Measurements from ENCODE around the gene FRY. TPM values are rescaled to one million over a fixed set of nuclear protein-coding genes. Genes with fewer than 3 reads are reported as not detected.

The FRY gene
- total and polyA plus RNA-seq, 2 donors (not counting 1 experiment from before 2014, with no cell fraction given) = 2.3 to 6.3 TPM

DNA sequence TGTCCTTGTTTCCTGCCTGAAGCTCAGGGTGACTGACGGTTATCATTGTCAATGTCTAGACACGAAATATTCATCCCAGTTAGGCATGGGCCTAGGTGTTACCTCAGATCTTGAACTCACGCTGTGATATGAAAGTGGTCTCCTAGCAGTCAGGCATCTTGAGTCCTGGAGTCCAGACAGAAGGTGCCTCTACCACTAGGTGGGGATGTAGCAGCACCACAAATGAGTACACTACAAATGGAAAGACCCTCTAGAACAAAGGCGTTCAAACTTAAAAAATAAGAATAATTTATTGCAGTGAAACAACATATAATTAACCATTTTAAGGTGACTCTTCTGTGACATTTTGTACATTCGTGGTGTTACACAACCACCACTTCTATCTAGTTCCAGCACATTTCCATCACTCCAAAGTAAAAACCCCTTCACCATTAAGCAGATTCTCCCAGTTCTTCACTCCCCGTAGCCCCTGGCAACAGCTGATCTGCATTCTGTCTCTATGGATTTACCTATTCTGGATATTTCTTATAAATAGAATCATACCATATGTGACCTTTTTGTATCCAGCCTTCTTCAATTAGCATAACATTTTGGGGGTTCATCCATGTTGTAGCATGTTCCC lies 11.9 kb upstream of the FRY start:
- TF ChIP-seq EZH2 (IDR thresholded peaks at IDR 0.05; ENCODE audit: borderline replicate concordance, insufficient read depth, low read depth, low read length, poor library complexity, severe bottlenecking) = no peak
- TF ChIP-seq, protein P1, sequence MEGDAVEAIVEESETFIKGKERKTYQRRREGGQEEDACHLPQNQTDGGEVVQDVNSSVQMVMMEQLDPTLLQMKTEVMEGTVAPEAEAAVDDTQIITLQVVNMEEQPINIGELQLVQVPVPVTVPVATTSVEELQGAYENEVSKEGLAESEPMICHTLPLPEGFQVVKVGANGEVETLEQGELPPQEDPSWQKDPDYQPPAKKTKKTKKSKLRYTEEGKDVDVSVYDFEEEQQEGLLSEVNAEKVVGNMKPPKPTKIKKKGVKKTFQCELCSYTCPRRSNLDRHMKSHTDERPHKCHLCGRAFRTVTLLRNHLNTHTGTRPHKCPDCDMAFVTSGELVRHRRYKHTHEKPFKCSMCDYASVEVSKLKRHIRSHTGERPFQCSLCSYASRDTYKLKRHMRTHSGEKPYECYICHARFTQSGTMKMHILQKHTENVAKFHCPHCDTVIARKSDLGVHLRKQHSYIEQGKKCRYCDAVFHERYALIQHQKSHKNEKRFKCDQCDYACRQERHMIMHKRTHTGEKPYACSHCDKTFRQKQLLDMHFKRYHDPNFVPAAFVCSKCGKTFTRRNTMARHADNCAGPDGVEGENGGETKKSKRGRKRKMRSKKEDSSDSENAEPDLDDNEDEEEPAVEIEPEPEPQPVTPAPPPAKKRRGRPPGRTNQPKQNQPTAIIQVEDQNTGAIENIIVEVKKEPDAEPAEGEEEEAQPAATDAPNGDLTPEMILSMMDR (IDR thresholded peaks at IDR 0.05) = peak; percentile 69
- 52% methylated on average over 4 of the region's 6 CpGs for WGBS (ENCODE audit: insufficient coverage)
- ChIA-PET CTCF (interaction anchor here (1.0 to 2.0 kb wide), 2 partner anchors 11 to 295 kb away, joined by 3 to 6 read pairs; partner anchors contain the start of genes BRCA2, FRY and ZAR1L), POLR2A (no interaction called here)
- Histone ChIP-seq H3K27ac (ENCODE audit: low read length in 2 of 2) (no peak overlapping the region), H3K4me3 (ENCODE audit: control extremely low read depth in 1 of 5, extremely low read depth in 1 of 5, insufficient read depth in 1 of 5, low read depth in 2 of 5, low read length in 4 of 5) (no peak overlapping the region), H3K4me1 (ENCODE audit: control insufficient read depth in 2 of 2, insufficient read depth in 2 of 2, low read length in 2 of 2) (no peaks in the 10 kb centered on the region), H3K79me2 (ENCODE audit: control insufficient read depth, insufficient read depth, low read length) (no peaks in the 10 kb centered on the region), H3K27me3 (replicated peaks in 1 of 4; ENCODE audit: control extremely low read depth in 1 of 4, control insufficient read depth in 3 of 4, insufficient read depth in 4 of 4, low read length in 3 of 4) (no peaks in the 10 kb centered on the region), H3K4me2 (replicated peaks; ENCODE audit: low read depth, low read length, poor library complexity, severe bottlenecking) (no peak overlapping the region), H4K20me1 (ENCODE audit: control insufficient read depth, insufficient read depth, low read length, poor library complexity, severe bottlenecking) (no peaks in the 10 kb centered on the region), H2AFZ (ENCODE audit: insufficient read depth, low read depth, low read length, poor library complexity, severe bottlenecking) (no peak overlapping the region), H3K36me3 (replicated peaks in 1 of 2; ENCODE audit: control extremely low read depth in 1 of 2, control insufficient read depth in 1 of 2, extremely low read depth in 1 of 2, insufficient read depth in 2 of 2, low read length in 1 of 2) (no peaks in the 10 kb centered on the region), H3K9ac (ENCODE audit: low read length) (no peak overlapping the region), H3K9me3 (ENCODE audit: control extremely low read depth in 1 of 3, control insufficient read depth in 2 of 3, insufficient read depth in 1 of 3, low read length in 2 of 3) (no peaks in the 10 kb centered on the region)
- DNase-seq = peak; percentile 62
- H3K27me3 Mint-ChIP-seq = no peaks in the 10 kb centered on the region
- no peaks in the 10 kb centered on the region for H3K4me1 Mint-ChIP-seq
- H3K4me3 Mint-ChIP-seq = no peak overlapping the region
- no peaks in the 10 kb centered on the region for H3K9me3 Mint-ChIP-seq (ENCODE audit: insufficient read depth)
- no peak overlapping the region for H3K27ac Mint-ChIP-seq
- ATAC-seq (ENCODE audit: low read depth) = peak; percentile 62
- intact Hi-C loops (cut with micrococcal nuclease) = loop anchor here (1.0 kb wide), 1 partner anchor 291 kb away; no protein-coding TSS in a partner anchor

DNA sequence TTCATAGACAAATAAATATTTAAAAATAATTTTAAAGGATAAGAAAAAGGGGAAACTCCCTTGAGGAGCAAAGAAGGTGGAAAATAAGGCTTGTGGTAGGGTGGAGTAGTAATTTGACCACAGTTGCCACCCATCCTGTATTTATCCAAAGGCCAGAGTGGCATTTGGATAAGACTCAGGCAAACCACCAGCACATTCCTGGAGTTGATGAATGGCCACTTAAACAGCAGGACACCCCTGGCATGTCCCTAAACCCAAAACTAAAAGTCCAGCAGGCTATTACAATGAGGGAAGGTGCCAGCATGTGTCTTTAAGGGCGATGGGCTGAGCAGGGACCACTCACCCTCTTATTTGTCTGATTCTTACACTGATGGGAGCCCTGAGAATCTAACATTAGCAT lies 9.8 kb upstream of the FRY start:
- no peak overlapping the region for H3K4me3 ChIP-seq (ENCODE audit: control extremely low read depth in 1 of 5, extremely low read depth in 1 of 5, insufficient read depth in 1 of 5, low read depth in 2 of 5, low read length in 4 of 5)
- Mint-ChIP-seq H3K27me3 (no peaks in the 10 kb centered on the region), H3K4me1 (no peaks in the 10 kb centered on the region), H3K27ac (no peak overlapping the region), H3K4me3 (no peak overlapping the region), H3K9me3 (ENCODE audit: insufficient read depth) (no peaks in the 10 kb centered on the region)
- DNase-seq (no peak), ATAC-seq (ENCODE audit: low read depth) (no peak)
- ChIA-PET CTCF (no interaction called here), POLR2A (no interaction called here)
- TF ChIP-seq, protein P1 (IDR thresholded peaks at IDR 0.05) = no peak
- TF ChIP-seq EZH2 (IDR thresholded peaks at IDR 0.05; ENCODE audit: borderline replicate concordance, insufficient read depth, low read depth, low read length, poor library complexity, severe bottlenecking) = no peak
- H3K27me3 ChIP-seq (replicated peaks in 1 of 4; ENCODE audit: control extremely low read depth in 1 of 4, control insufficient read depth in 3 of 4, insufficient read depth in 4 of 4, low read length in 3 of 4) = no peaks in the 10 kb centered on the region
- no peak overlapping the region for H2AFZ ChIP-seq (ENCODE audit: insufficient read depth, low read depth, low read length, poor library complexity, severe bottlenecking)
- H3K9ac ChIP-seq (ENCODE audit: low read length) = no peak overlapping the region
- WGBS (ENCODE audit: insufficient coverage) = 100% methylated on average over 1 of the region's 1 CpG
- H3K27ac ChIP-seq (ENCODE audit: low read length in 2 of 2) = no peak overlapping the region
- H3K4me2 ChIP-seq (replicated peaks; ENCODE audit: low read depth, low read length, poor library complexity, severe bottlenecking) = no peak overlapping the region
- no peaks in the 10 kb centered on the region for H3K9me3 ChIP-seq (ENCODE audit: control extremely low read depth in 1 of 3, control insufficient read depth in 2 of 3, insufficient read depth in 1 of 3, low read length in 2 of 3)
- no peaks in the 10 kb centered on the region for H4K20me1 ChIP-seq (ENCODE audit: control insufficient read depth, insufficient read depth, low read length, poor library complexity, severe bottlenecking)
- no peaks in the 10 kb centered on the region for H3K79me2 ChIP-seq (ENCODE audit: control insufficient read depth, insufficient read depth, low read length)
- no peaks in the 10 kb centered on the region for H3K4me1 ChIP-seq (ENCODE audit: control insufficient read depth in 2 of 2, insufficient read depth in 2 of 2, low read length in 2 of 2)
- no peaks in the 10 kb centered on the region for H3K36me3 ChIP-seq (replicated peaks in 1 of 2; ENCODE audit: control extremely low read depth in 1 of 2, control insufficient read depth in 1 of 2, extremely low read depth in 1 of 2, insufficient read depth in 2 of 2, low read length in 1 of 2)
- intact Hi-C loops (cut with micrococcal nuclease) = no loop called here

Measured in B cell (primary cell).